ENCODE results near the gene PRRT4.

GRCh38 chr7:128360359-128360678 lies 1.2 kb downstream of the PRRT4 start:
- TF ChIP-seq, protein P1, sequence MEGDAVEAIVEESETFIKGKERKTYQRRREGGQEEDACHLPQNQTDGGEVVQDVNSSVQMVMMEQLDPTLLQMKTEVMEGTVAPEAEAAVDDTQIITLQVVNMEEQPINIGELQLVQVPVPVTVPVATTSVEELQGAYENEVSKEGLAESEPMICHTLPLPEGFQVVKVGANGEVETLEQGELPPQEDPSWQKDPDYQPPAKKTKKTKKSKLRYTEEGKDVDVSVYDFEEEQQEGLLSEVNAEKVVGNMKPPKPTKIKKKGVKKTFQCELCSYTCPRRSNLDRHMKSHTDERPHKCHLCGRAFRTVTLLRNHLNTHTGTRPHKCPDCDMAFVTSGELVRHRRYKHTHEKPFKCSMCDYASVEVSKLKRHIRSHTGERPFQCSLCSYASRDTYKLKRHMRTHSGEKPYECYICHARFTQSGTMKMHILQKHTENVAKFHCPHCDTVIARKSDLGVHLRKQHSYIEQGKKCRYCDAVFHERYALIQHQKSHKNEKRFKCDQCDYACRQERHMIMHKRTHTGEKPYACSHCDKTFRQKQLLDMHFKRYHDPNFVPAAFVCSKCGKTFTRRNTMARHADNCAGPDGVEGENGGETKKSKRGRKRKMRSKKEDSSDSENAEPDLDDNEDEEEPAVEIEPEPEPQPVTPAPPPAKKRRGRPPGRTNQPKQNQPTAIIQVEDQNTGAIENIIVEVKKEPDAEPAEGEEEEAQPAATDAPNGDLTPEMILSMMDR (conservative IDR thresholded peaks at IDR 0.05; ENCODE audit: low read depth in 2 of 2) = no peak
- TF ChIP-seq ZNF462 (CRISPR knock-in tag; IDR thresholded peaks at IDR 0.05) (no peak), EZH2 (IDR thresholded peaks at IDR 0.05; ENCODE audit: low read depth, unreplicated experiment) (no peak), CREB1 (CRISPR knock-in tag; IDR thresholded peaks at IDR 0.05; ENCODE audit: low read depth) (no peak), ZNF114 (CRISPR knock-in tag; IDR thresholded peaks at IDR 0.05) (no peak)
